Measurements from ENCODE around the gene EPM2AIP1. TPM values are rescaled to one million over a fixed set of nuclear protein-coding genes. Genes with fewer than 3 reads are reported as not detected.

Gene EPM2AIP1
- total and polyA plus RNA-seq, 9 of the 15 experiments (the other 6 are each of a cell fraction or from before 2014, with no cell fraction given): 6.7 to 44.8 (median 25.2) TPM

GRCh38 chr3:36991923-36992805 is 767 bp downstream of the EPM2AIP1 start (continued):
- TF ChIP-seq, protein P1, sequence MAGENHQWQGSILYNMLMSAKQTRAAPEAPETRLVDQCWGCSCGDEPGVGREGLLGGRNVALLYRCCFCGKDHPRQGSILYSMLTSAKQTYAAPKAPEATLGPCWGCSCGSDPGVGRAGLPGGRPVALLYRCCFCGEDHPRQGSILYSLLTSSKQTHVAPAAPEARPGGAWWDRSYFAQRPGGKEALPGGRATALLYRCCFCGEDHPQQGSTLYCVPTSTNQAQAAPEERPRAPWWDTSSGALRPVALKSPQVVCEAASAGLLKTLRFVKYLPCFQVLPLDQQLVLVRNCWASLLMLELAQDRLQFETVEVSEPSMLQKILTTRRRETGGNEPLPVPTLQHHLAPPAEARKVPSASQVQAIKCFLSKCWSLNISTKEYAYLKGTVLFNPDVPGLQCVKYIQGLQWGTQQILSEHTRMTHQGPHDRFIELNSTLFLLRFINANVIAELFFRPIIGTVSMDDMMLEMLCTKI (IDR thresholded peaks at IDR 0.05; ENCODE audit: partially characterized antibody): no peak
- no peak for TF ChIP-seq ZNF311 (CRISPR knock-in tag; IDR thresholded peaks at IDR 0.05)
- no peak for TF ChIP-seq ZNF668 (CRISPR knock-in tag; IDR thresholded peaks at IDR 0.05)
- no peak for TF ChIP-seq ZNF780A (CRISPR knock-in tag; IDR thresholded peaks at IDR 0.05)
- no peak for TF ChIP-seq TRIM24 (IDR thresholded peaks at IDR 0.05)
- no peak for TF ChIP-seq ZNF778 (CRISPR knock-in tag; IDR thresholded peaks at IDR 0.05)
- no peak for TF ChIP-seq RBBP5 (IDR thresholded peaks at IDR 0.05; ENCODE audit: borderline replicate concordance, insufficient read depth, low read length, poor library complexity, severe bottlenecking)
- no peak for TF ChIP-seq STAG1 (CRISPR knock-in tag; IDR thresholded peaks at IDR 0.05; ENCODE audit: borderline replicate concordance)
- TF ChIP-seq, protein P2, sequence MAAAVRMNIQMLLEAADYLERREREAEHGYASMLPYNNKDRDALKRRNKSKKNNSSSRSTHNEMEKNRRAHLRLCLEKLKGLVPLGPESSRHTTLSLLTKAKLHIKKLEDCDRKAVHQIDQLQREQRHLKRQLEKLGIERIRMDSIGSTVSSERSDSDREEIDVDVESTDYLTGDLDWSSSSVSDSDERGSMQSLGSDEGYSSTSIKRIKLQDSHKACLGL (CRISPR knock-in tag; IDR thresholded peaks at IDR 0.05; ENCODE audit: borderline replicate concordance, poor library complexity, severe bottlenecking): no peak
- no peak for TF ChIP-seq TFAP4 (CRISPR knock-in tag; IDR thresholded peaks at IDR 0.05; ENCODE audit: borderline replicate concordance)
- no peak for TF ChIP-seq DNMT1 (IDR thresholded peaks at IDR 0.05)
- no peak for TF ChIP-seq ZNF354B (CRISPR knock-in tag; IDR thresholded peaks at IDR 0.05)
- TF ChIP-seq CREB1 (IDR thresholded peaks at IDR 0.05): no peak
- TF ChIP-seq CREB1 (CRISPR knock-in tag; IDR thresholded peaks at IDR 0.05): no peak
- TF ChIP-seq ZNF507 (tag; conservative IDR thresholded peaks at IDR 0.05): no peak
- no peak for TF ChIP-seq ESRRA (IDR thresholded peaks at IDR 0.05; ENCODE audit: borderline replicate concordance, low read depth)
- TF ChIP-seq IFI16 (CRISPR knock-in tag; IDR thresholded peaks at IDR 0.05): no peak
- TF ChIP-seq ESRRB (CRISPR knock-in tag; IDR thresholded peaks at IDR 0.05; ENCODE audit: borderline replicate concordance): no peak
- no peak for TF ChIP-seq SNIP1 (IDR thresholded peaks at IDR 0.05; ENCODE audit: low read depth)
